SHP77 (cell line): ENCODE results near the gene ANKRD35.
"Not testable (repeated sequence)": the region's sequence is repeated elsewhere in the genome, so short reads cannot be mapped to it uniquely, and the experiment has no call there.

ENCODE experiments used
- DNase-seq, 2 experiments: peaks; one replicate each; lab custom pipeline; 2025; lab: John Stamatoyannopoulos, UW

Gene ANKRD35

DNA sequence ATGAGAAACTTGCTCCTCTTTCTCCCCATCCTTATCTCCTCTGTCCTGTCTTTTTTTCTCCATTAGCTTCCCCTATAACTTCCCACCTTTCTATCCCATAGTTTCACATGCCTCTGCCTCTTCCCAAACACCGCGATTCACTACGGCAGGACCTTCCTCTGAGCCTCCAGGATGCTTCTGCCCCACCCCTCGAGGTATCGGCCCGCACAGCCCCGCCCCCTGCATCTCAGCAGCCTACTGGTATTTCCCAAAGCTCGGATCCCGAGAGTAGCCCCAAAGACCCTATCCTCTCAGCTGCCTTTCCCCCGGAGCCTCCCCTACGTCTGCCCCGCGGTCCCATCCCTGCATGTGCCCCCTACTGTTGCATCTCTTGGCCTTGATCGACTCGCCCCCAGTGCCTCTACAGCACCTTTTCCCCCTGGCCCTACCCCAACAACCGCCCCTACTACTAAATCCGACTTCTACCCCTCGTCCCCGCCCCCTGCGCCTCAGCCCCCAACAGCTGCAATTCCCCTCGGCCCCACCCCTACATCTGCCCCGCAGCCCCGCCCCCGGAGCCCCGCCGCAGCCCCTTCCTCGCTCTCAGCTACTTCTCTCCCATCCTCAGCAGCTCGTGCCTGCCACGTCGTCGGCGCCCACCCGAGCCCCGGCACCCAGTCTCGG, 27.3 kb downstream of the ANKRD35 start:
- peak; percentile 63 to 89 for DNase-seq

DNA sequence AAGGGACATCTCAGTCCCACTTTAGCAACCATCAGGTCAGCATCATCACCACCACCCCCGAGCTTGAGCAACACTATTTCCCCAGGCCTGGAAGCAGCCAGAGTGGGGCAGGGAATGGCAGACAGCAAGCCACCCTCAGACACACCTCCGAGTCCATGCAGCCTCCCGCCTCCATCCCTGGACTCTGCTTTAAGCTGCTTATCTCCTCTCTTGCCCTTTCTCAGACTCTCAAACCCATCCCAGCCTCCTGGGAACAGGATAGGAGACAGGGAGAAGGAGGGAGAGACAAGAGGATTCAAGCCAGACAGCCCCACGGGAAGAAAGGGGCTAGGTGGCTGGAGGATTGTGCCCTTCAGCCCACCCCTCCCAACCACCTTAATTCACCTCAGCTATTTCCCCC, 28.5 kb downstream of the ANKRD35 start:
- DNase-seq, result no peak

DNA sequence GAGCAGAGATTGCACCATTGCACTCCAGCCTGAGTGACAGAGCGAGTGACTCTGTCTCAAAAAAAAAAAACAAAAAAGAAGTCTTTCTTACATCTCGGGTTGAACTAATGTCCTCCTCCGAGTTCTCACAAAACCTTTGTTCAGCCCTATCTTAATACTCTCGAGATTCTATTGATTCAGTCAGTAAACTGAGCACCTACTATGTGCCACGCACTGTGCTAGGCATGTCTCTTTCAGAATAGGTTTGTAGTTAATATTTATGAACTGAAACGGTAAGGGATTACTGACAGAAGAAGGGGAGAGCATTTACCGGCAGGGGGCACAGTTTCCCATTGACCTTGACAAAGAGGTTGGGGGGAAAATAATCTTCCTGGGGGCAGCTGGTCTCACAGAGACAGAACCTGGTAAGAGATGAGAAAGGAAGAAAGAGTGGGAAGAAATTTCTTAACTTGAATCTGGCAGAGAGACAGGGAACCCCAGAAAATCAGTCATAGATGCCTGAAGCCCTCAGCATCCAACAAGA, 30.2 kb downstream of the ANKRD35 start:
- DNase-seq, result no peak

DNA sequence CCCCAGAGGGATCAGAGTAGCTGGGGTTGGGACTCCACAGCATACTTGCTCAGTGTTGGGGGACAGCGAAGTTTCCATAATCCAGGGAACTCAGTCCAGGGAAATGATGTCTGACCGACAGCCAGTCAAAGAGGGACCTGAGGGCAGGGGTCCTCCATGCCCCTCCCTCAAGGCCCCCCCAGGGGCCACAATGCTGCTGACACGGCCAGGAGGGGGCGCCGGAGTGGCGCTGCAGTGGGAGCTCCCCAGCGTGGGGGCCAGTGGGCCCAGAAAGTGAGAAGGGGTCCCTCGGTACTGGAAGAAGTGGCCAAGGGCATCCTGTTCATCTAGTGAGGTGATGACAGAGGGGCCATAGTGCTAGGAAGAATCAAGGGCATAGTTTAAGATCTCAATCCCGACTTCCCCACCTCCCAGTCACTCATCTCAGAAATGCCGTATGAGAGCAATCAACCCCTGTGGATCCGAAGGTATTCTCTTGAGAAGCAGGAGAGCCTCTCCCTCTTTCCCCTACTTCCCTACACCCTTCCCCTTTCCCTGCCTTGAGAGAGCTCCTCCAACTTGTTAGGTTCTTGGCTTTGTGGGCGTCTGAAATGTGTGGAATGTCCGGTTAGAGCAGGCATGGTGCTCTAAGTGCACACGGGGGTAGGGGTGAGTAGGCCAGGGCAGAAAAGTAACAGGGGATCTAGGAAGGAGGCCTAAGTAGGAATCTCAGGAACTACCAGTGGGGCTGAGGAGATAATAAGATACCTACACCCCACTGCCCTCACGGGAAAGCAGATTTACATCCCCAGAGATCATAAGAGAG, 36.1 kb downstream of the ANKRD35 start:
- no peak for DNase-seq

DNA sequence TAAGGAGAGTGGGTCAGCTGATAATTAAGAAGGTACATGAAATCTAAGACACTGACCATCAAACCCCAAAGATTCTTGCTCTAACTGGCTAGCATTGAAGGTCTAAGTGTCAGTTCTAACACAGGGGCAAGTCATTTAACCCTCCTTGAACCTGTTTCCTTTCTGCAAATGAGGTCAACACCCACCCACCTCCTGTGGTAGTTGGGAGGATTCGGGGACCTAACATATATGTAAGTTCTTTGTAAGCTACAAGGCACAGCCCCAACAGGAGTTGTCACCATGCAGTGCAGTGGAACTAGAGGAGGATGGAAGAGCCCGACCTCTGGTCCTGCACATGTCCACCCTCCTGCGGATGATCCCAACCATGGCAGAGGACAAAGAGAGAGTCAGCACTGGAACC, 37.8 kb downstream of the ANKRD35 start:
- DNase-seq, result no peak

DNA sequence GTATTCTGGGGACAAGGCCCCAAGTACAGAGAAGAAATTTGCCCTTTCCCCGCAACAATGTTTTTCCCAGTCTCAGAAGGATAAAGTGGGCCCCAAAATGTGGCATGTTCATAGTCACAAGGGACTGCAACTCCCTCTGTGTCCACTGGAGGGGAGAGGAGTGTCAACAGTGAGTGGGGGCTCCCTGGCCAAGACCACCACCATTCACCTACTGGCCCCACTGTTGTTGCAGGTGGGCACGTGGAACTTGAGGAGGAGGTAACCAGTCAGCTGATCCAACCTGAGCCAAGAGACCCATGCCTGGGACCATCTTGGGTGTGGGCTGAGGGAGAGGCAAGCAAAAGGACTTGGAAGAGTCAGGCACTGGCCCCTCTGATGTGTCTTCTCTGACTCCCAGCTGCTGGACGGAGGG, 39.5 kb downstream of the ANKRD35 start:
- DNase-seq, result peak; percentile 32

DNA sequence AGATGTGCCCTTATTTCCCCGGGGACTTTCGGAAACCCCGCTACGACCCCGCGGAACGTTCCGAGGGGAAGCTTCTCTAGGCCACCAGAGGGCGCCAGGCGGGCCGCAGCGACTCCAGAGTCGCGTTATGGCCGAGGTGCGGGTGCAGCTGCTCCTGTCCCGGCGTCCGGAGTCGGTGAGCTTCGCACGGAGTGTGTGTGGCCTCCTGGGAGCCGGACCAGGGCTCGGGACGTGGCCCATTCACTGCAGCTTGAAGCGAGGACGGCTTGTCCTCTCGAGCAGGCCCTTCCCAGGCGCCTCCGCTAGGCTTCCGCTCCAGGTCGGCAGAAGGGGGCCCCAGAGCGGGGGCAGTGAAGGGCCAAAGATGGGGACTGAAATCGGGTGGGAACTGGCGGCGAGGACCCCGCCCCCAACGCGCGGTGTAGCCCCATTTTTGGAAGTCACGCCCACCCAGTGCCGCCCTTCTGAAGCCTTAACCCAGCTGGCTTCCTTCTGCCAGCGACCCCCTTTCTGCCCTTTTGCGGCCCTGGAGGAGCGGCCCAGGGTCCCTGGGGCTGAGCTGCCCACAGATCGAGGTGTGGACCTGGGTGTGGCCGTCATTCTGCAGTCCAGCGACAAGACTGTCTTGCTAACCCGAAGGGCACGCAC, 40.0 kb downstream of the ANKRD35 start, which contains the start of gene NUDT17:
TSS of gene NUDT17 (plus strand) at position 117 of the 648 bp plus-strand sequence. CDS start at position 128, 11 bp downstream.
- peak; percentile 87 to 95 for DNase-seq

DNA sequence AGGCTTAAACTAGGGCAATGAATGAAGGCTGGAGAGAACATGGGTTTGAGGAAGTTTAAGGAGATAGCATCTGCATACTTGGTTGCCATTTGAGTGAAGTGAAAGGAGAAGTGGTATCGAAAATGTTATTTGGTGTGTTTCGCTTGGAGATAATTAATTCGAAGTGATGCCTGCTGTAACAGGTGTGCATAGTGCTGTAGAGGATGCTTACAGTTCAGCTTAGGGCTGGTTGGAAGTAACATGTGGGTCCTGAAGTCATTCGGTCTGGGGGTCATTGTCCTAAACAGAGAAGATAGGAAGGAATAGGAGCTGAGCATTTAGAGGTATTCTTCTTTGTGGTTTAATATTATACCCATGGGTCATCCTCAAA, 40.5 kb downstream of the ANKRD35 start:
- DNase-seq, result peak in 1 of 2 experiments; percentile 64

DNA sequence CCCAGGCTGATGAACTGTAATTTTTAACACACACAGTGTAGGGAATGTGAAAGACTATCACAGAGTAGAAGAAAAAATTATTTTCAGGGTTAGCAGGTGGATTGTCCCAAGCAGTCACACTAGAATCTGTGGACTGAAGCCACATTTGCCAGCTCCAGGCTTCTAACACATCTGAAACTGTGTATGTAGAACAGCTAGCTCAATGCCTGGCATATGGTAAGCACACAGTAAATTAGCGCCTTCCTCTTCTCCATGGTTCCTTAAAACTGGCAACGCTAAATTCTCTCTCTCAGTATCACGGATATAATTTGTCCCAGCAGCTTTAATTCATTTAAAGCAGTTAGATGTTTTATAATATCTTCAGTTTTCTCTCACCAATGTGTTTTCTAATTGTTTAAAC, 42.6 kb downstream of the ANKRD35 start:
- no peak for DNase-seq

DNA sequence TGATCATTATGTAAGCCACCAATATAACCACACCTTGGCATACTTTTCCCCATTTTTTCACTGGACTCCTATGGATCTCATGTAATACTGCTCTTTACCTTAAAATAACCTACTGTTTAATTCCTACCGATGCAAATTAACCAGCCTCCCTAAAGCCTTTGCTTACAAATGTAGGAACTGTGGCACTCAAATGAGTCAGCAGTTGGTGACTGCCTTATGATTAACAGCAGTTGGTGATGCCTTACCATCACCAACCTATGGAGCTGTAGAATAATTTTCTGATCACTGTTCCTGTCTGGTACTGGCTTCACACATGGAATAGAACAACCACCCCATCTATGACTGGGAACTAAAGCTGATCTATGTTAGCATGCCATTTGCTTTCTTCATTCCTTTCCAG, 48.0 kb downstream of the ANKRD35 start:
- no peak for DNase-seq

DNA sequence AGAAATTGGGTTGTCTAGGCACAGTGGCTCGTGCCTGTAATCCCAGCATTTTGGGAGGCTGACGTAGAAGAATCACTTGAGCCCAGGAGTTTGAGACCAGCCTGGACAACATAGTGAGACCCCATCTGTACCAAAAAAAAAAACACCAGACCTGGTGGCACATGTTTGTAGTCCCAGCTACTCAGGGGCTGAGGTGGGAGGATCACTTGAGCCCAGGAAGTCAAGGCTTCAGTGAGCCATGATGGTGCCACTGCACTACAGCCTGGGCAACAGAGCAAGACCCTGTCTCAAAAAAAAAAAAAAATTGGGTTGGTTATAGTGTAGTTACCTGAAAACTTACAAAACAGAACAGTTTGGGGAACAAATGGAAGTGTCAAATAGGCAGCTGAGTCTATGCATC, 54.9 kb downstream of the ANKRD35 start:
- not testable (repeated sequence) for DNase-seq

DNA sequence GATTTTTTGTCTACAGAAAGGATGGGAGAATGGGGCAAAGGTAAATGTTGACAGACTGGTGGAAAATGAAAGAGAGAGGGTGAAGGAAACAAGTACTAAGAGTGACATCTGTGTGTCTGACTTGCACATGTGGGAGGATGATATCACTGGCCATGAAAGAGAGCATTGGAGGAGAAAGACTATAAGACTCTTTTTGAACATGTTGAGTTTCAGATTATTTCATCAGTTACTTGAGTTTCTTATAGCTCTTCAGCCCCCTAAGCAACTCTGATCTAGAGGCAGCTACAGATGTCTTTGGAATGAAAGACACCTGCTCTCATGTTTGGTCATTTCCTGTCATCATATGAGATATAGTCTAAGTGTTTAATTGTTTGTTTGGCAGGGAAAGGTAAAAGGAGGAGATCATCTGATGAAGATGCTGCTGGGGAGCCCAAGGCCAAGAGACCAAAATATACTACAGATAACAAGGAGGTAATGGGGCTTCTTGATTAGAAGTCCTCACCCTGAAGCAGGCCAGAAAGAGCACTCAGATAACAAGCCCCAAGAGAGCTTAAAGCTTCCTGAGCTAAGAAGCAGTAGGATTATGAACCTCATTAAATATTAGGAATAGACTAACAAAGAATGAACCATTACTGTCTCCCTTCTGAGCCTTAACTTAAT, 57.2 kb downstream of the ANKRD35 start:
- no peak for DNase-seq

DNA sequence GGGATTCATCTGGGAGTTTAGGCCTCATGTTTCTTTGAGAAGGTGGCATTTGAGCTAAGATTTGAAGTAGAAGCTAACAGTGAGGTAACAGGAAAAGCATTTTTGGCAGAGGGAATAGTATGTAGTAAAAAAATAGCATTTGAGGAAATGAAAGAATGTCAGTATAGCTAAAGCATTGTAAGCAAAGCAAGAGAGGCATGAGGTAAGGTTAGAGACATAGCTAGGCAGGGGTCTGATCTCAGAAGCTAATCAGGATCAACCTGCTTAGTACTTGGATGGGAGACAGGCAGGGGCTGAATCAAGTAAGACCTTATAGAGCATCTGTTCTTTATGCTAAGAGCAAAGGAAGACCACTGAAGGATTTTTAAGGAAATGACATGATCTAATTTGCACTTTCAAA, 57.7 kb downstream of the ANKRD35 start:
- no peak for DNase-seq

DNA sequence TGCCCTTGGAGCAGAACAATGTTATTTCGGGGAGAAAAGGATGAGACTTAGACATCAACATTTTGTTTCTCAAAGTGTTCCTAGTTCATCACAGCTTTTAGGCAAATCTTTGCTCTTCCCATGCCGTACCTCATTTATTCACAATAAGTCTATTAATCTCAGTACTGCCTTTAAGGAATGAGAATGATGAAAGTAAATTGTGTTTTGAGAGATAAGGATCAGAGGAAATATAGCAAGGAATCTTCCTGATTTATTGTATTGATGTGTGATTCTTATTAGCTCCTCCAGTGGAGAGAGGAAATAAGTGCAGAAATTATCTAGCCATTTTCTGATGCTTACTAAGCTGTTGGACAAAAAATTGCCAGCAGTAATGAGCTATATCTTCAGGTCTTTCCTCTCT, 59.6 kb downstream of the ANKRD35 start:
- DNase-seq, result no peak

DNA sequence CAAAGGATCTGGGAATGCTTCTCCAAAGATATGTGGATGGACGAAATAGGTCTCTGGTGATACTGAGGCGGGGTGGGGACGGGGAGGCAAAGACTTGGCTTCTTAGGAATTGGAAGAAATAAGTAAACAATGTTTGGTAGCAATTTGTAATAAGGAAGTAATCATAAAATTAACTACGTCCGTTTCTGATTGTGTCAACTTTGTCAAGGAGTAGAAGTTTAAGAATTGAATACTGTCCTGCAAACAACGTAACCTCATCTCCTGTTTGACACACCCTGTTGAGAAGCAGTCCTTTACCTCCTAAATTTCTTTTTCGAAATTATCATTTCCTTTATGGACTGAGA, 61.2 kb downstream of the ANKRD35 start:
- no peak for DNase-seq

DNA sequence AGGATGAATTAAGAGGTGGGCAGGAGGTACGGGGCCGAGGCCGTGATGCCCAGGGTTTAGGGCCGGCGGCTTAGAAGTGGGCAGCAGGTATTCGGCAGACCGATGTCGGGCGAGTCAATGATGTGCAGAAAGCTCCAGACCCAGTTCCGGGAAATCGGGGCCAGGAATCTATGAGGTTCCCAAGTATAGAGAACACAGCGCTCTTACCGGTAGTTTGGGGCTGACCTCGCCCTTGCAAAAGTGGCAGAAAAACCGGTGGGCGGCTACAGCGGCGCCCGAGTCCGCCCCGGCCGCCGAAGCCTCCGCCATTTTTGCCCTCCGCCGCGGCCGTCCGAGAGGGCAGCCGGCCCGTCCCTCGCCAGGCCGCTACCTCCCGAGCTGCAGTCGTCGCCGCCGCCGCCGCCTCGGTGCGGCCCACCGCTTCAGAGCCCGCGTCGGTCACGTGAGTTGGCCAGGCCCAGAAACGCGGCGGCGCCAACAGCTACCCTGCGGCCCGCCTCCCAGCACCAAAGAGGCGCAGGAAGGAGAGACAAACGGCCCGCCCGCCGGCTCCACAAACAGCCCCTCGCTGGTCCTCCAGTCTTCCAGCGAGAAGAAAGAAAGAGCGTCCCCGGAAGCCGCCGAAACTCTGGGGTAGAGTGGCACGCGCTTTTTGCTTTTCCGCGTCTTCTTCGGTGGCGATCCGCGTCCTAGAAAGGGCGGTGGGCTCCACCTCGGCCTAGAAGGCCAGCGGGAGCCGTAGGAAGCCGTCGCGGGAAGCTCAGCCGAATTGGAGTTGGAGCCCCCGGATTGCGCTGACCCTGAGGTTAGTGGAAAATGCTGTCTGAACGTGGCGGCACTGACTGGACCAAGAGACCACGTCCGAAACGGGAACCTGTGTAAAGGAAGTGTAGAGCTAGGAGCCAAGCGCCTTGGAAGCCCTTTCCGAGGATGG, 61.8 kb downstream of the ANKRD35 start, which contains the start of the genes POLR3C and RNF115:
TSS of gene POLR3C (plus strand) at position 636 of the 934 bp plus-strand sequence. CDS start 1,577 bp downstream, outside the sequence.
TSS of gene RNF115 (minus strand) at position 531 of the 934 bp plus-strand sequence. CDS start at position 309, 222 bp downstream.
- peak; percentile 98 to 99 for DNase-seq

DNA sequence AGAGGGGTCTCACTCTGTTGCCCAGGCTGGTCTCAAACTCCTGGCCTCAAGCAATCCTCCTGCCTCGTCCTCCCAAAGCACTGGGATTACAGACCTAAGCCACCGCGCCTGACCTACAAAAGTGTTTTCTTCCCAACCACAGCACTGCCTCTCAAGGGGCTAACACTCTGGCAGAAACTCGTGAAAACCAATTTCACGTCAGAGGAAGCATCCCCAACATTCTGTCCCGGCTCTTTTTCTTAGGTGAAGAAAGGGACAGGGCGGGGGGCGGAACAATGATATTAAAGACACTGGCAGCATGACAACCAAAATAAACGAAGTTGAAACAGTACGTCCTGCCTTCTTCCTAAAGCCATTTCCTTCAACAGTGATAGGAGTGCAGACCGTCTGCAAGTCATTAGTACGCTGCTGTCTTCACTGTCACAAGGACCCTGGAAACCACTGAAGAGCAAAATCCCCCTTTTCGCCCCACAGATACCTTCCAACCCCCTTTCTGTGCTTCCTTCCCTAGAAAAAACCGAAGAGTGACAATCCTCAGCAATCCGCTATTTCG, 62.8 kb downstream of the ANKRD35 start:
- not testable (repeated sequence) for DNase-seq

DNA sequence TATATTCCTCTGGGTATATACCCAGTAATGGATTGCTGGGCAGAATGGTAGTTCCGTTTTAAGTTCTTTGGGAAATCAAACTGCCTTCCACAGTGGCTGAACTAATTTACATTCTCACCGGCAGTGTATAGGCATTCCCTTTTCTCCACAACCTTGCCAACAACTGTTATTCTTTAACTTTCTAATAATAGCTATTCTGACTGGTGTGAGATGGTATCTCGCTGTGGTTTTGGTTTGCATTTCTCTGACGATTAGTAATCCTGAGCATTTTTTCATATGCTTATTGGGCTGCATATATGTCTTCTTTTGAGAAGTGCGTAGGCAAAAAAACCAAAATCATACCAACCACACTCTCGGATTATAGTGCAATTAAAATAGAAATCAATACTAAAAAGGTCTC, 67.6 kb downstream of the ANKRD35 start:
- DNase-seq, result not testable (repeated sequence)
